ENCODE data around the gene OR51A2.

OR51A2 gene

DNA sequence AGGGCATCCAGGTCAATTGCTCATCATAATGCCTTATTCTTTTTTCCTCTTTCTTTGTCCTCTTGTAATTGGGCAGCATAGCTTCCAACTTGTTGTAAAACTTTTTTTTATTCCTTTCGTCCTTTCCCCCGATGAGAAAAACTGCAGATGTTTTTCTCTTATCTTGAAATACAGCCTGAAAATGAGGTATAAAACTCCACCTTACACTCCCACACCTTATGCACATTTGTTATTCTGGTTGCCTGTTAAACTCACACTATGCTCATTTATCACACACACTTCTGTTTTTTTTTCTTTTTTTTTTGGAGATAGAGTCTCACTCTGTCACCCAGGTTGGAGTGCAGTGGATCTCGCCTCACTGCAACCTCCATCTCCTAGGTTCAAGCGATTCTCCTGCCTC is 1.9 kb upstream of the OR51A2 start:
- H3K4me3 ChIP-seq (ENCODE audit: low read length, poor library complexity, severe bottlenecking): no peak overlapping the region
- H3K4me2 ChIP-seq (ENCODE audit: low read depth, low read length, poor library complexity, severe bottlenecking): no peak overlapping the region
- H3K9ac ChIP-seq (ENCODE audit: low read depth, low read length, poor library complexity, severe bottlenecking): no peak overlapping the region
- no peaks in the 10 kb centered on the region for H4K20me1 ChIP-seq (ENCODE audit: insufficient read depth, low read length, poor library complexity, severe bottlenecking)
- H3K79me2 ChIP-seq (ENCODE audit: insufficient read depth, low read length): no peaks in the 10 kb centered on the region
- no peaks in the 10 kb centered on the region for H3F3A ChIP-seq (ENCODE audit: low read depth)
- no peaks in the 10 kb centered on the region for H3K9me2 ChIP-seq (replicated peaks; ENCODE audit: low read depth, low read length)
- TF ChIP-seq, protein P1, sequence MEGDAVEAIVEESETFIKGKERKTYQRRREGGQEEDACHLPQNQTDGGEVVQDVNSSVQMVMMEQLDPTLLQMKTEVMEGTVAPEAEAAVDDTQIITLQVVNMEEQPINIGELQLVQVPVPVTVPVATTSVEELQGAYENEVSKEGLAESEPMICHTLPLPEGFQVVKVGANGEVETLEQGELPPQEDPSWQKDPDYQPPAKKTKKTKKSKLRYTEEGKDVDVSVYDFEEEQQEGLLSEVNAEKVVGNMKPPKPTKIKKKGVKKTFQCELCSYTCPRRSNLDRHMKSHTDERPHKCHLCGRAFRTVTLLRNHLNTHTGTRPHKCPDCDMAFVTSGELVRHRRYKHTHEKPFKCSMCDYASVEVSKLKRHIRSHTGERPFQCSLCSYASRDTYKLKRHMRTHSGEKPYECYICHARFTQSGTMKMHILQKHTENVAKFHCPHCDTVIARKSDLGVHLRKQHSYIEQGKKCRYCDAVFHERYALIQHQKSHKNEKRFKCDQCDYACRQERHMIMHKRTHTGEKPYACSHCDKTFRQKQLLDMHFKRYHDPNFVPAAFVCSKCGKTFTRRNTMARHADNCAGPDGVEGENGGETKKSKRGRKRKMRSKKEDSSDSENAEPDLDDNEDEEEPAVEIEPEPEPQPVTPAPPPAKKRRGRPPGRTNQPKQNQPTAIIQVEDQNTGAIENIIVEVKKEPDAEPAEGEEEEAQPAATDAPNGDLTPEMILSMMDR (conservative IDR thresholded peaks at IDR 0.05; ENCODE audit: low read length): no peak
- no peak for TF ChIP-seq EZH2phosphoT487 (IDR thresholded peaks at IDR 0.05; ENCODE audit: borderline replicate concordance)
- H2AFZ ChIP-seq (ENCODE audit: low read length): no peak overlapping the region
- no peaks in the 10 kb centered on the region for H3K36me3 ChIP-seq (ENCODE audit: insufficient read depth, low read length)
- H3K27me3 ChIP-seq (ENCODE audit: insufficient read depth, low read length, poor library complexity, severe bottlenecking): no peaks in the 10 kb centered on the region
- no peaks in the 10 kb centered on the region for H3K4me1 ChIP-seq (ENCODE audit: insufficient read depth, low read length, poor library complexity, severe bottlenecking)
- no peaks in the 10 kb centered on the region for H3K9me3 ChIP-seq (ENCODE audit: insufficient read depth, low read depth, low read length)

DNA sequence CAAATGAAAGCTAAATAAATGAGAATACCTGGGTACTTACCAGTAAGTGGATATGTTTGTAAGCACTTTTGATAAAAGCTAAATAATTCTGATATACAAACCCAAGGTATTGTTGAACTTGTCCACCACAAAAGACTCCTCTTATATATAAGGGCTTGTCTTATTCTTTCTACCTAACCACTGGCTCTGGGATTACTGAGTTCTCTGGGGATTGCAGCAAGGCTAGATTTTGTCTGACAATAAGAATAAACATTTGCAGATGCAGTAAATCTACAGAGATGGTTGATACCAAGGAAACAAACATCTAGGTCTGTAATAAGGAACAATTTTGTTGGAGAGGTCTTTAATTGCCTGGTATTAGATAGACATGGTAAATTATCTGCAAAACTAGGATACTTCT is 8.0 kb downstream of the OR51A2 start, which contains the start of gene OR51A4:
TSS of gene OR51A4 (minus strand) at position 101 of the 400 bp plus-strand sequence. CDS start 505 bp downstream, outside the sequence.
- H3K4me3 ChIP-seq (ENCODE audit: low read length, poor library complexity, severe bottlenecking): no peak within 1 kb of the TSS
- H3K36me3 ChIP-seq (ENCODE audit: insufficient read depth, low read length): no peaks in the 10 kb centered on the region
- TF ChIP-seq, protein P1 (conservative IDR thresholded peaks at IDR 0.05; ENCODE audit: low read length): no peak
- TF ChIP-seq EZH2phosphoT487 (IDR thresholded peaks at IDR 0.05; ENCODE audit: borderline replicate concordance): no peak
- no peak within 1 kb of the TSS for H3K9ac ChIP-seq (ENCODE audit: low read depth, low read length, poor library complexity, severe bottlenecking)
- H3K4me1 ChIP-seq (ENCODE audit: insufficient read depth, low read length, poor library complexity, severe bottlenecking): no peaks in the 10 kb centered on the region
- H3K27me3 ChIP-seq (ENCODE audit: insufficient read depth, low read length, poor library complexity, severe bottlenecking): no peaks in the 10 kb centered on the region
- no peak within 1 kb of the TSS for H3K4me2 ChIP-seq (ENCODE audit: low read depth, low read length, poor library complexity, severe bottlenecking)
- no peaks in the 10 kb centered on the region for H3F3A ChIP-seq (ENCODE audit: low read depth)
- no peaks in the 10 kb centered on the region for H3K79me2 ChIP-seq (ENCODE audit: insufficient read depth, low read length)
- H2AFZ ChIP-seq (ENCODE audit: low read length): no peak within 1 kb of the TSS
- H4K20me1 ChIP-seq (ENCODE audit: insufficient read depth, low read length, poor library complexity, severe bottlenecking): no peaks in the 10 kb centered on the region
- H3K9me2 ChIP-seq (replicated peaks; ENCODE audit: low read depth, low read length): no peaks in the 10 kb centered on the region
- H3K9me3 ChIP-seq (ENCODE audit: insufficient read depth, low read depth, low read length): no peaks in the 10 kb centered on the region

DNA sequence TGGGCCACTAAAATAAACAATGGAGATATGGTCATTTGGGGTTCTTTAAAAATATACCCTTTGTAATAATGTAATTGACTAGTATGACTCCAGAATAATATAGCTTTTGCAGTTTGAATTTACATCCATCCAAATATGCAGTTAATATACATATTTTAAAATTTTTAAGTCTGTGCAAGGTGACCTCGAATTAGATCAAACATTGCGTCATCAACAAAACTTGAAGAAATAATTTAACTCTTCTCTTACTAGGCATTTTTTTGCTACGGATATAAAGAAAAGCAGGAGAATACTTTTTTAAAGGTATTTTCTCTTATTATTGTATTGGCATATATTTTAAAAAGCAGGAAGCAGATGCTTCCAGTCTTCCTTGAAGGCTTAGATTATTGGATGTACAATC is 18.8 kb downstream of the OR51A2 start:
- no peak overlapping the region for H2AFZ ChIP-seq (ENCODE audit: low read length)
- H3K4me3 ChIP-seq (ENCODE audit: low read length, poor library complexity, severe bottlenecking): no peak overlapping the region
- 0 out of 2 replicates have a peak, but pooled peaks cover 3% of the 10 kb centered on the region for H3K9me2 ChIP-seq (replicated peaks; ENCODE audit: low read depth, low read length)
- H3K4me2 ChIP-seq (ENCODE audit: low read depth, low read length, poor library complexity, severe bottlenecking): no peak overlapping the region
- H3K9me3 ChIP-seq (ENCODE audit: insufficient read depth, low read depth, low read length): no peaks in the 10 kb centered on the region
- H3K4me1 ChIP-seq (ENCODE audit: insufficient read depth, low read length, poor library complexity, severe bottlenecking): no peaks in the 10 kb centered on the region
- no peaks in the 10 kb centered on the region for H3F3A ChIP-seq (ENCODE audit: low read depth)
- H3K9ac ChIP-seq (ENCODE audit: low read depth, low read length, poor library complexity, severe bottlenecking): no peak overlapping the region
- TF ChIP-seq, protein P1 (conservative IDR thresholded peaks at IDR 0.05; ENCODE audit: low read length): no peak
- no peak for TF ChIP-seq EZH2phosphoT487 (IDR thresholded peaks at IDR 0.05; ENCODE audit: borderline replicate concordance)
- no peaks in the 10 kb centered on the region for H3K36me3 ChIP-seq (ENCODE audit: insufficient read depth, low read length)
- no peaks in the 10 kb centered on the region for H3K27me3 ChIP-seq (ENCODE audit: insufficient read depth, low read length, poor library complexity, severe bottlenecking)
- no peaks in the 10 kb centered on the region for H4K20me1 ChIP-seq (ENCODE audit: insufficient read depth, low read length, poor library complexity, severe bottlenecking)
- no peaks in the 10 kb centered on the region for H3K79me2 ChIP-seq (ENCODE audit: insufficient read depth, low read length)

Data from Loucy (cell line).